AG09319 (cell line): ENCODE results near the gene PAX7.

ENCODE experiments used
- DNase-seq: peaks from one replicate; pipeline ENCODE4 v3.0.0-alpha.2; 2010; ENCODE audit warnings: low read depth; ENCODE audit errors: extremely low read depth
- TF ChIP-seq, protein P1 (sequence below): IDR thresholded peaks from 2 replicates; pipeline ENCODE4 v1.5.1; 2011; ENCODE audit warnings: low read depth, mild to moderate bottlenecking, inconsistent platforms, low read length, moderate library complexity

The PAX7 gene

GRCh38 chr1:18712252-18712600, 81.6 kb downstream of the PAX7 start:
- no peak for DNase-seq
- TF ChIP-seq, protein P1, sequence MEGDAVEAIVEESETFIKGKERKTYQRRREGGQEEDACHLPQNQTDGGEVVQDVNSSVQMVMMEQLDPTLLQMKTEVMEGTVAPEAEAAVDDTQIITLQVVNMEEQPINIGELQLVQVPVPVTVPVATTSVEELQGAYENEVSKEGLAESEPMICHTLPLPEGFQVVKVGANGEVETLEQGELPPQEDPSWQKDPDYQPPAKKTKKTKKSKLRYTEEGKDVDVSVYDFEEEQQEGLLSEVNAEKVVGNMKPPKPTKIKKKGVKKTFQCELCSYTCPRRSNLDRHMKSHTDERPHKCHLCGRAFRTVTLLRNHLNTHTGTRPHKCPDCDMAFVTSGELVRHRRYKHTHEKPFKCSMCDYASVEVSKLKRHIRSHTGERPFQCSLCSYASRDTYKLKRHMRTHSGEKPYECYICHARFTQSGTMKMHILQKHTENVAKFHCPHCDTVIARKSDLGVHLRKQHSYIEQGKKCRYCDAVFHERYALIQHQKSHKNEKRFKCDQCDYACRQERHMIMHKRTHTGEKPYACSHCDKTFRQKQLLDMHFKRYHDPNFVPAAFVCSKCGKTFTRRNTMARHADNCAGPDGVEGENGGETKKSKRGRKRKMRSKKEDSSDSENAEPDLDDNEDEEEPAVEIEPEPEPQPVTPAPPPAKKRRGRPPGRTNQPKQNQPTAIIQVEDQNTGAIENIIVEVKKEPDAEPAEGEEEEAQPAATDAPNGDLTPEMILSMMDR = no peak

DNA sequence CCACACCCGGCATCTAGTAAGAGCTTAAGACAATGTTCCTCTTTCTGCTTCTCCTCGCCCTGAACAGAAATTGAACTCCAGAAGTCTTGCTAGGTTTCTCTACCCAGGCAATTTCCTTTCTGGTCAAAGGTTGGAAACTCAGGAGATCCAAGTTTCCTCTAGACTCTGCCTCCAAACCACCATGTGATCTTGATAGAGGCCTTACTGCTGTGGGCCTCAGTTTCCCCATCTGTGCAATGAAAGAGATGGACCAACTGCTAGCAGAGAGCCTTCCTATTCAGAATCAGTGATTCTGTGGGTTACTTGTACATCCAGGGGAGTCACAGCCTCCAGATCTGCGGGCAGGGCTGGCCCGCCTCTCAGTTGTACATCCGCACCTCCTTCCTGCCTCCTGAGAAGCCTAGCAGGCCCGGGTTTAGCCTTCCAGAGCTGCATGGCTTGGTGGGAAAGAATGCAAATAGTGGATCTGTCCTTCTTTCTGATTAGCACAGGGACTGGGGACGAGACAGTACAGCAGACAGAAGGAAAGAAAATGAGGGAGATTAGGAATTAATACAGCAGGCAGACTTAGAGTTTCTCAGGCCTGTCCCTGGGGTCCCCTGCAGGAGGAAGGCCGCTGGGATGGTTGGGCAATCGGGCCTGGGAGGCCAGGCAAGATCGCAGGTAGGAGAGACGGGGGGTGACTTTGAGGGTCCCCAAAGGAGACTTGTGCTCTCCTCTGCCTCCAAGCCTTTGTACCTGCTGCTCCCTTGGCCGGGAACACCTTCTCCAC, 83.9 kb downstream of the PAX7 start:
- TF ChIP-seq, protein P1 = no peak
- no peak for DNase-seq

GRCh38 chr1:18716112-18716784, 85.6 kb downstream of the PAX7 start:
- TF ChIP-seq, protein P1 = no peak
- no peak for DNase-seq

DNA sequence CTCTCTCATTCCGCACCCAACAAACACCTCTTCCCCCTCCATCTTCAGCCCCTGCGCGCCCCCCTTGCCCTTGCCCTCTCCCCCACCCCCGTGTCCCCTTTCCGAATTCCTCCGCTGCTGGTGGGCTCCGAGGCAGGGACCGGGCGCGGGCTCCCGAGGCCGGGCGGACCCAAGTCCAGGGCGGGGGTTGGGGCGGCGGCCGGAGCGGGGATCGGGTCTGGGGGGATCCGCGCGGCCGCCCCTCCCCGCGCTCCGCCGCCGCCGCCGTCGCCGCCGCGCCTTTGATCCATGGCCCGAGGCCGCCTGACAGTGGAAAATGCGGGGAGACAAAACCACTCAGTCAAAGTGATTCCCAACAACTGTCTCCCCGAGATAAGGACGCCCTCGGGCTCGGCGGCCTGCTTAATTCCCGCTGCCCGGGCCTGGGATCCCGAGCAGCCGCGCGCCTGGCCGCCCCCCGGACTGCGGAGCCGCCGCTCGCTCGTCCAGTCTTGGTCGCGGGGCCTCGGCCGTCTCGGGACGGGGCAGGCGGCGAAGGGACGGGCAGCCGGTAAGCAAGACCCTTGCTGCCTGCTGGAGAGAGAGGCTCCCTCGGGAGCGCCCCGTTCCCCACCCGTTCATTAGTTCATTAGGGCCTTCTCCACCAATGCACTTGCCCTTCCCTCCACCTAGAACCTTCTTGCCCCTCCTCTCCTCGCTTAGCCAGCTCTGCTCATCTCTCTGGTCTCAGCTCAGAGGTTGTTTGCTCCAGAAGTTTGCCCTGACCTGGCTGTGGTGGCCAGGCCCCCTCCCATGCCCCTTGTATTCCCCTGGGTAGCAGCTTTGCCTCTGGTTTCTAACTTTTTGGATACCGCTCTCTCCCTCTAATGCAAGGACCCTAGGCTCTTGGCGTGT, 86.4 kb downstream of the PAX7 start:
- DNase-seq = no peak
- TF ChIP-seq, protein P1 = no peak

GRCh38 chr1:18719786-18720451, 89.3 kb downstream of the PAX7 start:
- TF ChIP-seq, protein P1 = no peak
- no peak for DNase-seq

GRCh38 chr1:18721041-18721440, 90.4 kb downstream of the PAX7 start:
- TF ChIP-seq, protein P1 = no peak

More at GRCh38 chr1:18721041-18721440, 90.4 kb downstream of the PAX7 start:
- no peak for DNase-seq
